ENCODE data around the gene PFDN1. TPM values are rescaled to one million over a fixed set of nuclear protein-coding genes. Genes with fewer than 3 reads are reported as not detected.

The PFDN1 gene
- total and polyA plus RNA-seq, 2 donors: 48.4 to 80.7 TPM

DNA sequence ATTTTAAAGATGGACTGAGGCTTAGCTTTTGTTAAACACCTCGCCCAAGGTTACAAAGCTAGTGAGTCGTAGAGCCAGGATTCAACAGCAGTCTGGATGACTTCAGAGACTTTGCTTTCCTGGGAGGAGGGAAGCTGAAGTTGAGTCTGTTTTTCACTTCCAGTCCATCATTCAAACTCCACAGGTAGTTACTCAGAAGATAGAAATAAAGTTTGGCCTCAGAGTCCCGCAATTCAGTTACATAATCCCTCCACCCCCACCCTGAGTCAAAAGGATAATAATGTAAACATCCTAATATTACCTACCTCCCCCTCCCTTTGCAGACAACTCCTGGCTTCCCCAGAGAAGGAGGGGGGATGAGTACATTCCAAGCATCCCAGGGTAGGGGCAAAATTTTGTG, 35.4 kb upstream of the PFDN1 start:
- H3K4me3 ChIP-seq (ENCODE audit: low read length in 2 of 2): no peak overlapping the region
- WGBS: 94% methylated on average over 3 of the region's 3 CpGs
- no peaks in the 10 kb centered on the region for H3K36me3 ChIP-seq (ENCODE audit: control insufficient read depth in 2 of 2, insufficient read depth in 2 of 2, low read length in 1 of 2)
- no peaks in the 10 kb centered on the region for H3K27me3 ChIP-seq (ENCODE audit: control insufficient read depth in 2 of 2, insufficient read depth in 1 of 2, low read length in 1 of 2)
- peaks cover 9 to 20% of the 10 kb centered on the region in 2 donors for H3K4me1 ChIP-seq (ENCODE audit: control insufficient read depth in 2 of 2, insufficient read depth in 2 of 2, low read length in 2 of 2)
- H3K27ac ChIP-seq (ENCODE audit: low read depth in 1 of 2, low read length in 1 of 2): no peak overlapping the region
- no peak for DNase-seq (ENCODE audit: low read depth in 6 of 9, low spot score in 9 of 9)
- H3K9me3 ChIP-seq (ENCODE audit: control insufficient read depth in 2 of 2, insufficient read depth in 1 of 2, low read length in 1 of 2): peaks cover 0 to 6% of the 10 kb centered on the region in 2 donors

DNA sequence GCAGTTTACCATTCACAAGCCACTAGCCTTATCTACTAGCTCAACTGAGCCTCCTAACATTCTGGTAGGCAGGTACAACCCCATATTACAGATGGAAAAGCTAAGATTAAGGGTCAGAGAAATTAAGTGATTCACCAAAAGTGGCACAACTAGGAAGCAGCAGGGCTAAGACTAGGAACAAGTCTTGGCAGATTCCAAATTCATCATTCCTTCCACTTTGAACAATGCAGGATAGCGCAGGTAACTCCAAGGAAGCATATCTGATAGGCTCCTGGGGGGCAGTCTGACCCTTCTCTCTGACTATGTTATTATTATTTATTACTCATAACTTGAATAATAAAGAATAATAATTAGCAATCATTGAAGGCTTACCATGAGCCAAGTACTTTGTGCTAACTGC, 35.0 kb upstream of the PFDN1 start:
- no peaks in the 10 kb centered on the region for H3K36me3 ChIP-seq (ENCODE audit: control insufficient read depth in 2 of 2, insufficient read depth in 2 of 2, low read length in 1 of 2)
- peaks cover 0 to 6% of the 10 kb centered on the region in 2 donors for H3K9me3 ChIP-seq (ENCODE audit: control insufficient read depth in 2 of 2, insufficient read depth in 1 of 2, low read length in 1 of 2)
- no peak overlapping the region for H3K4me3 ChIP-seq (ENCODE audit: low read length in 2 of 2)
- WGBS: 100% methylated on average over 1 of the region's 1 CpG
- H3K27me3 ChIP-seq (ENCODE audit: control insufficient read depth in 2 of 2, insufficient read depth in 1 of 2, low read length in 1 of 2): no peaks in the 10 kb centered on the region
- DNase-seq (ENCODE audit: low read depth in 6 of 9, low spot score in 9 of 9): no peak
- H3K27ac ChIP-seq (ENCODE audit: low read depth in 1 of 2, low read length in 1 of 2): no peak overlapping the region
- peaks cover 9 to 16% of the 10 kb centered on the region in 2 donors for H3K4me1 ChIP-seq (ENCODE audit: control insufficient read depth in 2 of 2, insufficient read depth in 2 of 2, low read length in 2 of 2)

DNA sequence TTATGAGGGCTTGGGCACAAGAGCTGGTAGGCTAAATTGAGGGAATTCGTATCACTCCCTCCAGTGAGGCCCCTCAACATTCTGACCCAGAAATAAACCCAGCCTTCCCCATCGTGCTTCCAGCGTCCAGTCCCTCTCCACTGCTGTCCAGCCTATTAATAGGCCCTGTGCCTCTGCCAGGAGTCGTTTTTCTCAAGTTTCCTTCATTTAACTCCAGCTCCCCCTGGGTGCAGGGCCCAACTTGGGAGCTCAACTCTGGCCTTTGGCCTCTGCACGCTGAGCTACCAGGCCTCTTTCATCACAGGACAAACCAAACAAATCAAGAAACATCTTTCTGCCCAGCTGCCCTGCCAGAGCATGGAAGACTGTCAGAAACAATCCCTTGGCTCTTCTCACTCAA, 33.5 kb upstream of the PFDN1 start:
- Histone ChIP-seq H3K4me1 (ENCODE audit: control insufficient read depth in 2 of 2, insufficient read depth in 2 of 2, low read length in 2 of 2) (peaks cover 0 to under 1% of the 10 kb centered on the region in 2 donors), H3K36me3 (ENCODE audit: control insufficient read depth in 2 of 2, insufficient read depth in 2 of 2, low read length in 1 of 2) (no peaks in the 10 kb centered on the region), H3K4me3 (ENCODE audit: low read length in 2 of 2) (no peak overlapping the region), H3K9me3 (ENCODE audit: control insufficient read depth in 2 of 2, insufficient read depth in 1 of 2, low read length in 1 of 2) (no peaks in the 10 kb centered on the region), H3K27ac (ENCODE audit: low read depth in 1 of 2, low read length in 1 of 2) (no peak overlapping the region), H3K27me3 (ENCODE audit: control insufficient read depth in 2 of 2, insufficient read depth in 1 of 2, low read length in 1 of 2) (no peaks in the 10 kb centered on the region)
- WGBS: 92% methylated on average over 5 of the region's 5 CpGs
- no peak for DNase-seq (ENCODE audit: low read depth in 6 of 9, low spot score in 9 of 9)

DNA sequence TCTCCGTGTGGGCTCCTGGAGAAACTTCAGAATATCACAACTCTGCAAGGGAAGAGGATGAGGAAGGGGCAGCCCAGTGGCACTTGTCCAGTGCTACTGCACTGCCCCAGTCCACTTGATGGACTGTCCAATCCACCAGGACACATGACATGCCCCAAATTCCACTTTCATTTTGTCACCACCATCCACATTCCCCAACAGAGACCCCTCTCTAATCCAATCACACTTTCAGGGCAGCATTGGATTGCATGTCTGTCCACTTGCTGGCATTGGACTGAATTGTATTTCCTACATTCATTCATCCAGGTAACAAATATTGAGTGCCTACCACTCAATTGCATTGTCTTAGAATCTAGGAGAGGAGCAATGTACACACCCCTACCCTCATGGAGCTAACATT, 28.7 kb upstream of the PFDN1 start:
- WGBS: 97% methylated on average over 1 of the region's 1 CpG
- Histone ChIP-seq H3K27me3 (ENCODE audit: control insufficient read depth in 2 of 2, insufficient read depth in 1 of 2, low read length in 1 of 2) (no peaks in the 10 kb centered on the region), H3K4me3 (ENCODE audit: low read length in 2 of 2) (no peak overlapping the region), H3K36me3 (ENCODE audit: control insufficient read depth in 2 of 2, insufficient read depth in 2 of 2, low read length in 1 of 2) (no peaks in the 10 kb centered on the region), H3K27ac (ENCODE audit: low read depth in 1 of 2, low read length in 1 of 2) (no peak overlapping the region), H3K9me3 (ENCODE audit: control insufficient read depth in 2 of 2, insufficient read depth in 1 of 2, low read length in 1 of 2) (no peaks in the 10 kb centered on the region), H3K4me1 (ENCODE audit: control insufficient read depth in 2 of 2, insufficient read depth in 2 of 2, low read length in 2 of 2) (no peaks in the 10 kb centered on the region)
- no peak for DNase-seq (ENCODE audit: low read depth in 6 of 9, low spot score in 9 of 9)

DNA sequence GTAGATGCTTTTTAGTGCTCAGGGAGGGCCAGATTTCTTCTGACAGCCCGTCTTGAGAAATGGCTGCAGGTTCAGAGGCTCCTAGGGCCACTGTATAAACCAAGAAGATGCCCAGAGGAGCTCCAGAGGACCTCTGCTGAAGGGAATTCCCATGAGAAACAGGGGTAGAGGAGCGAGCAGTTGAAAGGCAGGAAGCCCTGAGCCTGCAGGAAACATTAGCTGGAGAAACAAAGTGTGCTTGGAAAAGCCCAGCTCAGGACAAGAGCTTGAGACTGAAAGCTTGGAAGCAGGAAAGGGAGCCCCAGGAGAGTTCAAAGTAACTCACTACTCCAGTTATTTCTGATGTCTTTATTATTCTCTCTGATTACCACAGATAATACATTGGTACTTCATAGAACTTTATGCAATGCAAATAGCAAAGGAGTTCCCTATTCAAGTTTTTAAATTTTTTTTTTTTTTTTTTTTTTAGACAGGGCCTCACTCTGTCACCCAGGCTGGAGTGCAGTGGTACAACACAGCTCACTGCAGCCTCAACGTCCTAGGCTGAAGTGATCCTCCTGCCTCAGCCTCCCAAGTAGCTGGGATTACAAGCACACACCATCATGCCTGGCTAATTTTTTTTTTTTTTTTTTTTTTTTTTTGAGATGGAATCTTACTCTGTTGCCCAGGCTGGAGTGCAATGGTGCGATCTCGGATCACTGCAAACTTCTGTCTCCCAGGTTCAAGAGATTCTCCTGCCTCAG, 27.0 kb upstream of the PFDN1 start:
- Histone ChIP-seq H3K4me1 (ENCODE audit: control insufficient read depth in 2 of 2, insufficient read depth in 2 of 2, low read length in 2 of 2) (no peaks in the 10 kb centered on the region), H3K27me3 (ENCODE audit: control insufficient read depth in 2 of 2, insufficient read depth in 1 of 2, low read length in 1 of 2) (no peaks in the 10 kb centered on the region), H3K27ac (ENCODE audit: low read depth in 1 of 2, low read length in 1 of 2) (no peak overlapping the region), H3K9me3 (ENCODE audit: control insufficient read depth in 2 of 2, insufficient read depth in 1 of 2, low read length in 1 of 2) (no peaks in the 10 kb centered on the region), H3K36me3 (ENCODE audit: control insufficient read depth in 2 of 2, insufficient read depth in 2 of 2, low read length in 1 of 2) (no peaks in the 10 kb centered on the region), H3K4me3 (ENCODE audit: low read length in 2 of 2) (no peak overlapping the region)
- 90% methylated on average over 5 of the region's 5 CpGs for WGBS
- DNase-seq (ENCODE audit: low read depth in 6 of 9, low spot score in 9 of 9): no peak

DNA sequence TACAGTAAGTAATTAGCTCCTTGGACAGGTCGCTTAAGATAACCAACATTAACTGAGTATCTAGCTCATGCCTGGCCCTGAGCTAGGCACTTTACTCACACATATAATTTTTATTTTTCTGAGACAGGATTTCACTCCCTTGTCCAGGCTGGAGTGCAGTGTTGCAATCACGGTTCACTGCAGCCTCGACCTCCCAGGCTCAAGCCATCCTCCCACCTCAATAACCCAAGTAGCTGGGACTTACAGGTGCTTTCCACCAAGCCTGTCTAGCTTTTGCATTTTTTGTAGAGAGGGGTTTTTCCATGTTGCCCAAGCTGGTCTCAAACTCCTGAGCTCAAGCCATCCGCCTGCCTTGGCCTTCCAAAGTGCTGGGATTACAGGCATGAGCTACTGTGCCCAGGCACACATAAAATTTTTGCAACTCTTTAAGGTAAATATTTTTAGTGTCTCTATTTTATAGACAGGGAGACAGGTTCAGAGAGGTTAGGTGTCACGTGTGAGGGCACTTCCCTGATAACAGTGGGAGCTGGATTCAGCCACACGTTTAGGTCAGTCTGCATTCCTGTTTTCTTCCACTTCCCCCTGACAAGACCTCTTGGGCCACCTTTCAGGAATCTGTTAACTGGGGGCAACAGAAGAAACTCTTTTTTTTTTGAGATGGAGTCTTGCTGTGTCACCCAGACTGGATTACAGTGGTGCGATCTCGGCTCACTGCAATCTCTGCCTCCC, 25.3 kb upstream of the PFDN1 start:
- 94% methylated on average over 8 of the region's 8 CpGs for whole genome bisulfite sequencing
- Histone ChIP-seq H3K4me3 (ENCODE audit: low read length in 2 of 2) (no peak overlapping the region), H3K9me3 (ENCODE audit: control insufficient read depth in 2 of 2, insufficient read depth in 1 of 2, low read length in 1 of 2) (no peaks in the 10 kb centered on the region), H3K27me3 (ENCODE audit: control insufficient read depth in 2 of 2, insufficient read depth in 1 of 2, low read length in 1 of 2) (no peaks in the 10 kb centered on the region), H3K4me1 (ENCODE audit: control insufficient read depth in 2 of 2, insufficient read depth in 2 of 2, low read length in 2 of 2) (no peaks in the 10 kb centered on the region), H3K36me3 (ENCODE audit: control insufficient read depth in 2 of 2, insufficient read depth in 2 of 2, low read length in 1 of 2) (no peaks in the 10 kb centered on the region), H3K27ac (ENCODE audit: low read depth in 1 of 2, low read length in 1 of 2) (no peak overlapping the region)
- no peak for DNase-seq (ENCODE audit: low read depth in 6 of 9, low spot score in 9 of 9)

DNA sequence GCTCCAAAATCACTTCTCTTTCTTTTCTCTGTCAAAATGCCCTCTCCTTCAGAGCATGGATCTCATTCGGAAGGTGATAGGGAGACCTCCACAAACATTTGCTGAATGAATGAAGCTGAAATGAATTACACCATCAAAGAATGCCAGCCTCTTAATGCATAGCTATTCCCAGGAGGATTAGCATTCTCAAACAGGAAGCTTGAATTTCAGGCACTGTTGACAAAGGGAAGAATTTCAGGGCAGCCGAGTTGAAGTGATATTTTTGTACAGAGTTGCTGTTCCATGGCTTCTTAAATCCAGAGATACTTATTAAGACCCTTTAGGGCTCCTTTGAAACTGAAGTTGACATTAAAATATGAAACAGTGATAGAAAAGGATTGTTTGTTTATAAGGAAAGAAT, 24.7 kb upstream of the PFDN1 start:
- Histone ChIP-seq H3K4me1 (ENCODE audit: control insufficient read depth in 2 of 2, insufficient read depth in 2 of 2, low read length in 2 of 2) (no peaks in the 10 kb centered on the region), H3K27me3 (ENCODE audit: control insufficient read depth in 2 of 2, insufficient read depth in 1 of 2, low read length in 1 of 2) (no peaks in the 10 kb centered on the region), H3K27ac (ENCODE audit: low read depth in 1 of 2, low read length in 1 of 2) (no peak overlapping the region), H3K4me3 (ENCODE audit: low read length in 2 of 2) (no peak overlapping the region), H3K36me3 (ENCODE audit: control insufficient read depth in 2 of 2, insufficient read depth in 2 of 2, low read length in 1 of 2) (no peaks in the 10 kb centered on the region), H3K9me3 (ENCODE audit: control insufficient read depth in 2 of 2, insufficient read depth in 1 of 2, low read length in 1 of 2) (no peaks in the 10 kb centered on the region)
- WGBS: 88% methylated on average over 2 of the region's 2 CpGs
- DNase-seq (ENCODE audit: low read depth in 6 of 9, low spot score in 9 of 9): no peak

DNA sequence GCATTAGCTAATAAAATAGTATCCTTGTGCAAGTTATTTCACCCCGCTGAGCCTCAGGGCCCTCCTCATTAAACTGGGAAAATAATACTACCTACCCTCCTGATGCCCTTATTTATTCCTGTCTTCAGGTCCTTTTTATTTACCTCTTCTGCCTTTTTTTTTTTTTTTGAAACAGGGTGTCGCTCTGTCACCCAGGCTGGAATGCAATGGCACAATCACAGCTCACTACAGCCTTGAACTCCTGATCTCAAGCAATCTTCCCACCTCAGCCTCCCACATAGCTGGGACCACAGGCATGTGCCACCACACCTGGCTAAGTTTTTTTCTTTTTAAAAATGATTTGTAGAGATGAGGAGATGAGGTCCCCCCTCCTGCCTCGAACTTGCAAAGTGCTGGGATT, 22.6 kb upstream of the PFDN1 start:
- Histone ChIP-seq H3K27ac (ENCODE audit: low read depth in 1 of 2, low read length in 1 of 2) (no peak overlapping the region), H3K27me3 (ENCODE audit: control insufficient read depth in 2 of 2, insufficient read depth in 1 of 2, low read length in 1 of 2) (no peaks in the 10 kb centered on the region), H3K36me3 (ENCODE audit: control insufficient read depth in 2 of 2, insufficient read depth in 2 of 2, low read length in 1 of 2) (no peaks in the 10 kb centered on the region), H3K9me3 (ENCODE audit: control insufficient read depth in 2 of 2, insufficient read depth in 1 of 2, low read length in 1 of 2) (no peaks in the 10 kb centered on the region), H3K4me1 (ENCODE audit: control insufficient read depth in 2 of 2, insufficient read depth in 2 of 2, low read length in 2 of 2) (no peaks in the 10 kb centered on the region), H3K4me3 (ENCODE audit: low read length in 2 of 2) (no peak overlapping the region)
- no peak for DNase-seq (ENCODE audit: low read depth in 6 of 9, low spot score in 9 of 9)
- WGBS: 98% methylated on average over 3 of the region's 3 CpGs

DNA sequence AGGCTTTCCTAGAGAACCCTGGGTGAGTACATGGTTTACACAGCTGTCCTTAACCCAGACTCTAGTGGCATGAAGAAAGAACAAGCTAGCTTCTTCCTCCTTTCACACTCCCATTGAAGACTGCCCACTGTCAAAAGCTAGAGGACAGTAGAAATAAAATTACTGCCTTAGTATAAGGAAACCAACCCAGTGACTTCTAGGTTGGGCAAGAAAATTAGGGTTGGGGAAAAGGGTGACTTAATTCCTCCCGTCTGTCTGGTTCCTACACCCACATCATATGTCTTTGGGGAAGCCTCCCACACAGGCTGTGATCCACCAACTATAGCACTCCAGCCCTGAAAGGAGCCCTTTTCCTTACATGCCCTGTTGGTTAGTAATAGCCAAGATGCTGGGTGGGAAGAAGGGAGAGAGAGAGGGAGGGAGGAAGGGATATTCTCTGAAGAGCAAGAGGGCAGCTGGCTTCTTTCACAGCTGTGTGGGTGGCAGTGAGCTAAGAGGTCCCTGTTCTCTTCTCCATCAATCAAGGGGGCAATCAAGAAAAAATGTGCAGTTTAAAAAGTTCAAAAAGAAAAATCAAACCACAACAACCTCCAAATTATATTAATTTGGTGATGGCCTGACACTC, 21.8 kb upstream of the PFDN1 start:
- H3K27ac ChIP-seq (ENCODE audit: low read depth in 1 of 2, low read length in 1 of 2): no peak overlapping the region
- no peaks in the 10 kb centered on the region for H3K9me3 ChIP-seq (ENCODE audit: control insufficient read depth in 2 of 2, insufficient read depth in 1 of 2, low read length in 1 of 2)
- H3K27me3 ChIP-seq (ENCODE audit: control insufficient read depth in 2 of 2, insufficient read depth in 1 of 2, low read length in 1 of 2): no peaks in the 10 kb centered on the region
- H3K36me3 ChIP-seq (ENCODE audit: control insufficient read depth in 2 of 2, insufficient read depth in 2 of 2, low read length in 1 of 2): no peaks in the 10 kb centered on the region
- 89% methylated on average over 1 of the region's 1 CpG for WGBS
- no peaks in the 10 kb centered on the region for H3K4me1 ChIP-seq (ENCODE audit: control insufficient read depth in 2 of 2, insufficient read depth in 2 of 2, low read length in 2 of 2)
- no peak overlapping the region for H3K4me3 ChIP-seq (ENCODE audit: low read length in 2 of 2)
- DNase-seq (ENCODE audit: low read depth in 6 of 9, low spot score in 9 of 9): no peak
